ENCODE results near the gene SDCBP2.

The SDCBP2 gene

GRCh38 chr20:1269235-1269634 is 59.7 kb downstream of the SDCBP2 start:
- DNase-seq (ENCODE audit: low read depth), result no peak
- TF ChIP-seq CTCF (conservative IDR thresholded peaks at IDR 0.05; ENCODE audit: low read depth, low read length), result no peak
- H3K4me3 ChIP-seq (ENCODE audit: low read length), result no peak overlapping the region

GRCh38 chr20:1267809-1268374 is 61.0 kb downstream of the SDCBP2 start:
- TF ChIP-seq CTCF (conservative IDR thresholded peaks at IDR 0.05; ENCODE audit: low read depth, low read length), result no peak
- DNase-seq (ENCODE audit: low read depth), result no peak
- no peak overlapping the region for H3K4me3 ChIP-seq (ENCODE audit: low read length)

- TF ChIP-seq CTCF (conservative IDR thresholded peaks at IDR 0.05; ENCODE audit: low read depth, low read length), result no peak
- no peak for DNase-seq (ENCODE audit: low read depth)
- peak overlapping the region; percentile 62 for H3K4me3 ChIP-seq (ENCODE audit: low read length)
These were observed 61.8 kb downstream of the SDCBP2 start for GRCh38 chr20:1267161-1267560.

DNA sequence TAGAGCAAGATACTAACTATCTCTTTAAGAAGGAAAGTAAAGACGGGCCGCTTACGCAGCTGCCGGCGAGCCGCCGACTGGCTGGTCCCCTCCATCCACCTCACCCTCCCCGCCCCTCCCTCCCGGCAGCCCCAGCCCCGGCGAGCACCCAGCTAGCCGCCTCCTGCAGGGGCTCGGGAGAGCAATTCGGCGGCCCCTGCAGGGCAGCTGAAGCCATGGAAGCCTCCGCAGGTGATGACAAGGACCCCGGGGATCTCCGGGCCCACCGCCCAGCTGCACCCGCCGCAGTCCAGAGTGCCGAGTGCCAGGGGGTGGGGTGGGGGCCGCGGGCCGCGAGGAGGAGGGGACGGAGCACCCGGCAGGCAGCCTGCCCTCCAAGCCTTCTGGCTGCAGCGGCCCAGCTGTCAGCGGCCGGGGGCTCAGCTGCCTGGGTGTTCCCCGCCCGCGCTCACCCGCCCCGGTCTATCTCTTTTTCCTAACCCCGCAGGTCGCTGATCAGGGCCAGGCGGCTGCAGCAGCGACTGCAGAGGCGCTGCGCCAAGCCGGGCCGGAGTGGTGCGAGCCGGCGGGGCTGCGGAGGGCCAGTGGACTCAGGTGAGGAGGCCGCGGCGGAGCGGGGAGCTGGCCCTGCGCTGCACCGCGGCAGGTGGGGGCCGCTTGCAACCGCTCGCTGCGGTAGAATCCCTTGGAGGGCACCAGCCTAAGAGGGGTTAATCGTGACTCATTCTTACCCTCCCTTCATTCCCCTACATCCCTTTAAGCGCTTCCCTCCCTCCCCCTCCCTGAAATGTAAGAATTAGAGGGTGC is 62.6 kb downstream of the SDCBP2 start, which contains the start of gene SNPH:
Gene SNPH, plus strand, starts transcription at position 128 of the 807 bp plus-strand sequence. CDS start 29,946 bp downstream, outside the sequence.
- peak; percentile 12 for DNase-seq (ENCODE audit: low read depth)
- peak within 1 kb of the TSS; percentile 62 for H3K4me3 ChIP-seq (ENCODE audit: low read length)
- no peak for TF ChIP-seq CTCF (conservative IDR thresholded peaks at IDR 0.05; ENCODE audit: low read depth, low read length)

DNA sequence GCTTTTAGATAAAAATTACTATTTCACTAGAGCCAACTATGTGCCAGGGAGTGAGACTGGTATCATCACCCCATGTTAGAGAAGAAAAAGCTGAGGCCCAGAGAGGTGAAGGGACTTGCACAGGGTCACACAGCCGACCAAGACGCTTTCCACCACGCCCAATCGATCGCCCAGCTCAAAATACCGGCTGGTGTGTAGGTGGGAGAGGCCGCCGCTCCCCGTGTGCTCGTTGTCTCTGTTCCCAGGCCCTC is 63.1 kb downstream of the SDCBP2 start:
- TF ChIP-seq CTCF (conservative IDR thresholded peaks at IDR 0.05; ENCODE audit: low read depth, low read length), result no peak
- H3K4me3 ChIP-seq (ENCODE audit: low read length), result peak overlapping the region; percentile 62
- no peak for DNase-seq (ENCODE audit: low read depth)

DNA sequence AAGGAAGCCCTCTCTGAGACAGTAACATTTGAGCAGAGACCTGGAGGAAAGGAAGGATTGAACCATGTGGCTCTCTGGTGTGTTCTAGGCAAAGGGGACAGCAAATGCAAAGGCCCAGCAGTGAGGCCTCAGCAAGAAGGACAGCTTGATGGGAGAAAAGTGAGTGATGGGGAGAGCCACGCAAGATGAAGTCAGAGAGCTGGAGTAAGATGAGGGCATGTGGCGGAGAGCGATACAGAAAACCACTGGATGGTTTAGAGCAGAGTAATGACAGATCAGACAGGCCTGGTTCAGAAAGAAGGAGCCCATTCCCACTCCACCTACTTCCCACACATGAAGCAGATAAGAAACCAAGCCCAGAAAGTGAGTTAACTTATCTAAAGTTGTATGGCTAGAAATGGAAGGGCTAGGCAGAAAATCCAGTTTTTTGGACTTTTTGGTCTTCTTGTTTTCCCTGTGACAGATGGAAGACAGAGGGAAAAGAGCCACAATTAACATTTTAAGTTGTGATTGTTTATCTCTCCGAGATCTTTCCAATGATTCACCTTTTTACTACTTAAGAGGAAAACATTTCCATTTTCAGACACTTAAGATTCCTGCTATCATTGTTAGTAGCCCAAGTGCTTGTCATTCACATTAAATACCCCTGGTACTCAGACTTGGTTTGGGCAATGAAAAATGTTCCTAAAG is 63.6 kb downstream of the SDCBP2 start:
- no peak for DNase-seq (ENCODE audit: low read depth)
- H3K4me3 ChIP-seq (ENCODE audit: low read length), result peak overlapping the region; percentile 62
- no peak for TF ChIP-seq CTCF (conservative IDR thresholded peaks at IDR 0.05; ENCODE audit: low read depth, low read length)
